ENCODE results near the gene ZNF616. TPM values are rescaled to one million over a fixed set of nuclear protein-coding genes. Genes with fewer than 3 reads are reported as not detected.

The ZNF616 gene
- total and polyA plus RNA-seq, 7 donors = 1.4 to 7.2 (median 4.3) TPM

GRCh38 chr19:52155596-52156359, 16.0 kb upstream of the ZNF616 start:
- Histone ChIP-seq H3K27me3 (no peaks in the 10 kb centered on the region), H3K4me1 (no peaks in the 10 kb centered on the region), H3K36me3 (peaks cover 24 to 54% (median 32%) of the 10 kb centered on the region in 4 donors), H3K27ac (no peak overlapping the region), H3K4me3 (no peak overlapping the region), H3K9me3 (peaks cover 4 to 46% (median 6%) of the 10 kb centered on the region in 4 donors)
- intact Hi-C loops (cut with DNase I) = no loop called here
- no peak for TF ChIP-seq EP300 (IDR thresholded peaks at IDR 0.05)
- no peak for TF ChIP-seq POLR2AphosphoS5 (IDR thresholded peaks at IDR 0.05)
- TF ChIP-seq CTCF (IDR thresholded peaks at IDR 0.05) = no peak
- TF ChIP-seq POLR2A (IDR thresholded peaks at IDR 0.05) = no peak
- no peak for DNase-seq
- WGBS, 2 donors = 97 to 98% methylated on average over 15 of the region's 15 CpGs

- H3K4me3 ChIP-seq = no peak overlapping the region
- no peak for DNase-seq
- intact Hi-C loops (cut with DNase I) = no loop called here
- no peaks in the 10 kb centered on the region for H3K4me1 ChIP-seq
- TF ChIP-seq CTCF (IDR thresholded peaks at IDR 0.05) (no peak), POLR2A (IDR thresholded peaks at IDR 0.05) (no peak), EP300 (IDR thresholded peaks at IDR 0.05) (no peak), POLR2AphosphoS5 (IDR thresholded peaks at IDR 0.05) (no peak)
- H3K27me3 ChIP-seq = no peaks in the 10 kb centered on the region
- H3K27ac ChIP-seq = no peak overlapping the region
- H3K9me3 ChIP-seq = peaks cover 0 to 5% (median 0%) of the 10 kb centered on the region in 4 donors
- H3K36me3 ChIP-seq = no peaks in the 10 kb centered on the region
Observed at GRCh38 chr19:52148256-52148655, 8.5 kb upstream of the ZNF616 start.

- H3K9me3 ChIP-seq = no peaks in the 10 kb centered on the region
- peaks cover 0 to 19% (median 16%) of the 10 kb centered on the region in 4 donors for H3K4me1 ChIP-seq
- no peak for DNase-seq
- TF ChIP-seq POLR2A (IDR thresholded peaks at IDR 0.05) (no peak), CTCF (IDR thresholded peaks at IDR 0.05) (no peak), POLR2AphosphoS5 (IDR thresholded peaks at IDR 0.05) (no peak)
- no peak overlapping the region for H3K4me3 ChIP-seq
- no peaks in the 10 kb centered on the region for H3K27me3 ChIP-seq
- intact Hi-C loops (cut with DNase I) = no loop called here
- H3K36me3 ChIP-seq = no peaks in the 10 kb centered on the region
- 85 to 93% methylated on average over 3 of the region's 3 CpGs for whole genome bisulfite sequencing, 2 donors
- no peak overlapping the region for H3K27ac ChIP-seq
Observed at GRCh38 chr19:52142001-52142595, 2.4 kb upstream of the ZNF616 start.

- WGBS, 2 donors = 45 to 70% methylated on average over 2 of the region's 2 CpGs
- no peak for TF ChIP-seq POLR2A (IDR thresholded peaks at IDR 0.05)
- no peak for TF ChIP-seq POLR2AphosphoS5 (IDR thresholded peaks at IDR 0.05)
- no peak for TF ChIP-seq EP300 (IDR thresholded peaks at IDR 0.05)
- no peak for TF ChIP-seq CTCF (IDR thresholded peaks at IDR 0.05)
- H3K4me3 ChIP-seq = no peak overlapping the region
- H3K27ac ChIP-seq = no peak overlapping the region
- H3K4me1 ChIP-seq = peaks cover 0 to 19% (median 16%) of the 10 kb centered on the region in 4 donors
- no peaks in the 10 kb centered on the region for H3K36me3 ChIP-seq
- no peak for DNase-seq
- no peaks in the 10 kb centered on the region for H3K27me3 ChIP-seq
- H3K9me3 ChIP-seq = no peaks in the 10 kb centered on the region
- intact Hi-C loops (cut with DNase I) = loop anchor here (2.0 kb wide), 1 partner anchor 30 kb away; the partner anchor contains the start of gene ZNF836
Observed at GRCh38 chr19:52141203-52141602, 1.5 kb upstream of the ZNF616 start.
